Activated T-helper 1 cell treated with Interleukin-2 at 50 U/mL for 16 hours (primary cell): Measurements from ENCODE around the gene SHD.
"Not testable (repeated sequence)": the region's sequence is repeated elsewhere in the genome, so short reads cannot be mapped to it uniquely, and the experiment has no call there.

Source experiments
- DNase-seq: peaks from one replicate; pipeline ENCODE4 v3.0.0-alpha.2; 2020; ENCODE audit warnings: low read depth

SHD gene, protein sequence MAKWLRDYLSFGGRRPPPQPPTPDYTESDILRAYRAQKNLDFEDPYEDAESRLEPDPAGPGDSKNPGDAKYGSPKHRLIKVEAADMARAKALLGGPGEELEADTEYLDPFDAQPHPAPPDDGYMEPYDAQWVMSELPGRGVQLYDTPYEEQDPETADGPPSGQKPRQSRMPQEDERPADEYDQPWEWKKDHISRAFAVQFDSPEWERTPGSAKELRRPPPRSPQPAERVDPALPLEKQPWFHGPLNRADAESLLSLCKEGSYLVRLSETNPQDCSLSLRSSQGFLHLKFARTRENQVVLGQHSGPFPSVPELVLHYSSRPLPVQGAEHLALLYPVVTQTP

DNA sequence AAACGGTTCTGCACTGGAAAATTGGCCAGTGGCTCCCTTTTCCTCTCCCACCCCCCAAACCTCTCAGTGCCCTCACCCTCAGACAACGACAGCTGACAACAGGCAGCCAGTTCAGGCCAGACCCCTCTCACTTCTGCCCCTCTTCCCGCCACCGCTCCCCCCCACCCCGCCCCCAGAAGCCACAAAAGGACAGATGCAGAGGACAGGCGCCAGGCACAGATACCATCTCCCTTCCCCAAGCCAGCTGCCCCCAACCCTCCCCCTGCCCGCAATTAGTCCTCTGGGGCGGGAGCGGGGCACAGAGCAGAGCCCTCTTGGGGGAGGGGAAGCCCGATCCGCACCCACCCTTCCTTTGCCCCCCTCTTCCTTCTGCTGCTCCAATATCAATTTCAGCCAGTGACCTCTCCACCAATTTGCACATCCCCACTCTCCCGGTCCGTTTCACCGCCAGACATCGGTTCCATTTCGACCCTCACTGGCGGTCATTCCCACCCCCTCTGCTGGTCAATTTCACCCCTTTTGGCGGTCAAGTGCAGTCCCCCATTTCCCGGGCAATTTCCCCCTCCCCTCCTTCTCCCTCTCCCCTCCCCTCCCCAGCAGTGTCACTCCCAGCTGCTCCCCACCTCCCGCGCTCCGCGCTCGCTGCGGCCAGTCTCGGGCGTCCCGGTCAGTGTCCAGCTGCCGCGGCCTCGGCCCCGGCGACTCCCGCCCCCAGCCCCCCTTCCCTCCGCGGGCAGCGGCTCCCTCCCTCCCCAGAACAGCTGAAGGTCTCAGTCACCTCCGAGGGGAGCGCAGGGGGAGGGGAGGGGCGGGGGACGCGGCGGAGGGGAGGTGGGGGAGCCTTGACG lies at the start of gene SHD:
TSS of gene SHD (plus strand) at position 848 of the 848 bp plus-strand sequence. CDS start 798 bp downstream, outside the sequence.
- DNase-seq: no peak

- DNase-seq: not testable (repeated sequence)
These were observed 48.8 kb upstream of the SHD start for GRCh38 chr19:4230237-4230636.

- not testable (repeated sequence) for DNase-seq
These were observed 47.5 kb upstream of the SHD start for GRCh38 chr19:4231521-4231920.

DNA sequence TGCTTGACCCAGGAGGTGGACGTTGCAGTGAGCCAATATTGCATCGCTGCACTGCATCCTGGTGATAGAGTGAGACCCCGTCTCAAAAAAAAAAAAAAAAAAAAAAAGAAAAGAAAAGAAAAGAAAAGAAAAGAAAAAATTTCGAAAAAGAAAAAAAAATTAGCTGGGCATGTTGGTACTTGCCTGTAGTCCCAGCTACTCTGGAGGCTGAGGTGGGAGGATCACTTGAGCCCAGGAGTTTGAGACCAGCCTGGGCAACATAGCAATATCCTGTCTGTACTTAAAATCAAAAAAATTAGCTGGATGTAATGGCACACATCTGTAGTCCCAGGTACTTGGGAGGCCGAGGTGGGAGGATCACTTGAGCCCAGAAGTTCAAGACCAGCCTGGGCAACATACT lies 46.9 kb upstream of the SHD start:
- not testable (repeated sequence) for DNase-seq

DNA sequence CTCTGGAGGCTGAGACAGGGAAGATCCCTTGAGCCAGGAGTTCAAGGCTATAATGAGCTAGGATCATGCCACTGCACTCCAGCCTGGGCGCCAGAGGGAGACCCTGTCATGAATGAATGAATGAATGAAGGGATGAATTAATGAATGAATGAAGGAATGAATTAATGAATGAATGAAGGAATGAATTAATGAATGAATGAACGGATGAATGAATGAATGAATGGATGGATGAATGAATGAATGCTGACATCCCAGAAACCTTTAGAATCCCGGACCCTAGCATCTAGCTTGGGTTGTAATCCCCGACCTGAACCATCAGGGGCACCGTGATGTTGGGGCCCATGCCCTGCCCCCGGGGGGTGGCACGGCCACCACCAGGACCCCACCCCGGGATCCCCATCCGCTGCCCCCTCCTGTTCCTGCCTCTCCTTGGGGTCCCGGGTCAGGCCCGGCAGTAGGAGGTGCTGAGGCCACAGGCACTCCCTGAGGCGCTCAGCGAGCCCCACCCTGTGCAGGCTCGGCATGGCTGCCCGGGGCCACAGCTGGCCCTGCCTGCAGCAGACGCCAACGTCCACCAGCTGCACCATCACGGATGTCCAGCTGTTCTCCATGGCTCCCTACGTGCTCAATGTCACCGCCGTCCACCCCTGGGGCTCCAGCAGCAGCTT lies 46.3 kb upstream of the SHD start:
- DNase-seq: no peak

- peak; percentile 26 for DNase-seq
These were observed 45.7 kb upstream of the SHD start for GRCh38 chr19:4233282-4233853.

- DNase-seq: no peak
These were observed 44.8 kb upstream of the SHD start for GRCh38 chr19:4234142-4234861.

GRCh38 chr19:4234862-4235201 lies 44.2 kb upstream of the SHD start:
- DNase-seq: no peak

- not testable (repeated sequence) for DNase-seq
These were observed 41.6 kb upstream of the SHD start for GRCh38 chr19:4237510-4237909.

DNA sequence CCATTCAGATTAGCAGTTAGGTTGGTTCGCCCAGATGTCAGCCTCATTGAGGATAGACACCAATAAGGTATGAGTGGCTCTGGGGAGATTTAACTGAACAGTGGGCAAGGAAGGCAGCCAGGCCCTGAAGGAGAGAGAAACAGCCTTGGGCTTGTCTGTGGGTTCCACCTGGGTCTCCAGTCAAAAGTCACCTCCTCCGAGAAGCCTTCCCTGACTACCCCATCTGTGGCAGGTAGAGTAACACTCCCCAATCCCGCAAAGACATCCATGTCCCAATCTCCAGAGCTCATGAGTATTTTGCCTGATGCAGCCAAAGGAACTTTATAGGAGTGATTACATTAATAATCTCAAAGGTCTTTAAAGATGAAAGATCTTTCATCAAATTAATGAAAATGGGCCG lies 40.2 kb upstream of the SHD start:
- DNase-seq: no peak

GRCh38 chr19:4241824-4242430 lies 37.1 kb upstream of the SHD start:
- DNase-seq: no peak

- not testable (repeated sequence) for DNase-seq
These were observed 33.1 kb upstream of the SHD start for GRCh38 chr19:4245938-4246337.

DNA sequence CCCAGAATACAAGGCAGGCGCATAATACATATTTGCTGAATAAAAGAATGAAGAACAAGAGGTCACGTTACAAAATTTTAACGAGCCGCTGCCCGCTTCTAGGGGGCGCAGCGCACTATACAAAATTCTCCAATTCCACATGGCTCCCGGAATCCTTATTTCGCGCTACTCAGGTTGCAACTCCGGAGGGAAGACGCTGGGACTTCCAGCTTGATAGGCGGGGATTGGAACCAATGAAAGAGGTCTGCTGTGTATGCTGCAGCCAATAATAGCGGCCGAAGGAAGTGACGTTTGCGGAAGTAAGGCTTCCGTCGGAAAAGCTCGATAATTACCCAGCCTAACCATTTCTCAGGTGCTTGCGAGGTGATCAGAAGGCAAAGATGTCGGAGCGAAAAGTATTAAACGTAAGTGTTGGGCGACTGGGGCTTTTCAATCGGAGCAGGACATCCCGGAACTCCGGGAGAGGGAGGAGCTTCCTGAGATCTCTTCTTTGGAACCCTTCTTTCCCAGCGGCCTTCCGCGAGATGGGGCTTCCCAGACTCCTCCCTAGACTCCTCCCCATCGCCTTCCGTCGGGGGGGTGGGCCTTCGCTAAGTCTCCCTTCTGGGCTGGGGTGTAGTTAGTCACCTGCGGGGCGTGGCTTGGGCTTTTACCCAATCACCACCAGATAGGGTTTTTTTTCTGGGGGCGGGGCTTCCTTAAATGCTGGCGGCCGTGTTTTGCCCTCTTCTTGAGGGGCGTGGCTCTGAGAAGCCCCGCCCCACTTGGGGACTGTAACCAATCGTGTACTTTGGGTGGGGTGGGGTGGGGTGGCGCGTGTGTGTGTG lies 32.1 kb upstream of the SHD start, which contains the start of gene YJU2:
TSS of gene YJU2 (plus strand) at position 314 of the 827 bp plus-strand sequence. CDS start at position 381, 67 bp downstream.
- DNase-seq: peak; percentile 92

- no peak for DNase-seq
These were observed 22.5 kb upstream of the SHD start for GRCh38 chr19:4256563-4256962.

DNA sequence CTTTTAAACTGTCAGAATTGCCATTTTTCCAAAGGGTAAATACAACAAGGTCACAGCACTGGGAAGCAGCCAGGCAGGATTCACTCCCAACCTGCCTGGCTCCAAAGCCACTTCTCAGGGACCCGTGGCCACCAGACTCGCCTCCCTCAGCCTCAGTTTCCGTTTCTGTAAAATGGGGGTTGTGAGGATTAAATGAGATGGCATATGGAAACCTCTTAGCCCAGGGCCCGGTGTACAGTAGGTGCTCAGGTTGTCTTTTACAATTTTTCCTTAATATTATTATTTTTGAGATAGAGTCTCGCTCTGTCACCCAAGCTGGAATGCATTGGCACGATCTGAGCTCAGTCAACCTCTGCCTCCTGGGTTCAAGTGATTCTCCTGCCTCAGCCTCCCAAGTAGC lies 22.0 kb upstream of the SHD start:
- no peak for DNase-seq

- DNase-seq: no peak
These were observed 20.9 kb upstream of the SHD start for GRCh38 chr19:4258181-4258580.

DNA sequence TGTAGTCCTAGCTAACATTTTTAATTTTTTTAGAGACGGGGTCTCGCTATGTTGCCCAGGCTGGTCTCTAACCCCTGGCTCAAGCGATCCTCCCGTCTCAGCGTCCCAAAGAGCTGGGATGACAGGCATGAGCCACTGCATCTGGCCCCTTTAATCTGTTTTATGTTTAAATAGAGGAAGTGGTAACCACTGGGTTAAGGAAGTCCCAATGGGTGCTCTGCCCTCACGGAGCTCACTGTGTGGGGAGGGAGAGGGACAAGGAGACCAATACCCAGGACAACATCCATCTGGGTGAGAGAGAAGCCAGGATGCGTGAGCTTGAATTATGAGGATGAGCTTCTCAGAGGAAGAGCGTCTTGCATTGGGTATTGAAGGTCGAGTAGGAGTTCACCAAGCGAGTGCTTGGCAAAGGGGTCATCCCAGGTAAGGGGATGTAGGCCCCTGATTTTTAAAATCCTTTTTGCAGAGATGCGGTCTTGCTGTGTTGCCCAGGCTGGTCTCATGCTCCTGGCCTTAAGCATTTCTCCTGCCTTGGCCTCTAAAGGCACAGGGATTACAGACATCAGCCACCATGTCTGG lies 18.4 kb upstream of the SHD start:
- no peak for DNase-seq

DNA sequence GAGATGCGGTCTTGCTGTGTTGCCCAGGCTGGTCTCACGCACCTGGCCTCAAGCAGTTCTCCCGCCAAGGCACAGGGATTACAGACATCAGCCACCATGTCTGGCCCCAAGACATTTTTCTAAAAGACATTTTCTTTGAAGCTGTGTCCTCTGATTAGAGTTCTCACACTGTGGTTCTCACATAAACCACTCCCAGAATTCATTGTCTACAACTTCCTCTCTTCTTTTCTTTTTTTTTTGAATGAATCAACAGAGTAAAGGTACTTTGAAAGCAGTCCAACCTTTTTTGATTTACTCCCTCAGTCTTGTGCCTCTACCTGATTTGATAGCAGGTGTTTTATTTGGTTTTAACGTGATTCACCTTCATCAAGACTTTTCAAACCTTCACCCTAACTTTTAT lies 14.3 kb upstream of the SHD start:
- no peak for DNase-seq

GRCh38 chr19:4266253-4267000 lies 12.6 kb upstream of the SHD start:
- DNase-seq: no peak
